ENCODE data around the gene ALG3.
A peak's percentile ranks its signal among the peaks of the same experiment; 100 is the strongest.

- TF ChIP-seq CTCF (IDR thresholded peaks at IDR 0.05 in 8 of 11, conservative IDR thresholded peaks at IDR 0.05 in 3 of 11), result no peak
- TF ChIP-seq POLR2A (IDR thresholded peaks at IDR 0.05), result no peak
- peak in 1 of 3 donors; percentile 16 for TF ChIP-seq POLR2AphosphoS5 (IDR thresholded peaks at IDR 0.05)
These were observed 10.4 kb downstream of the ALG3 start for GRCh38 chr3:184238246-184238818.

All from spleen (tissue), 7 donors.